GM12878 (cell line): ENCODE results near the gene TTLL11. TPM values are rescaled to one million over a fixed set of nuclear protein-coding genes. Genes with fewer than 3 reads are reported as not detected.

ENCODE experiments used
- ATAC-seq: fragments of 200-7000 bp; cut with Tn5 transposase; 3 replicates; pipeline ENCODE4 v1.9.1; 2020; ENCODE audit warnings: mild to moderate bottlenecking, moderate library complexity
- BruUV-seq: library from RNA; stranded (reverse); fragments of 400-500 nt; replicated peaks from 2 replicates; lab custom pipeline; 2021; lab: Mats Ljungman, UMichigan
- CTCF ChIA-PET: fragments of 300-600 bp; sonication (Branson Sonifier 250); formaldehyde crosslinking; extraction: SDS; loops from one replicate; lab custom pipeline; 2021; ENCODE audit warnings: inconsistent platforms; lab: Yijun Ruan, JAX
- POLR2A ChIA-PET: fragments of 350-600 bp; formaldehyde crosslinking; extraction: SDS; loops from one replicate; lab custom pipeline; 2021; ENCODE audit warnings: inconsistent platforms; lab: Charles Lee
- RAD21 ChIA-PET: fragments of 300-600 bp; sonication (Branson Sonifier 250); formaldehyde crosslinking; loops from one replicate; lab custom pipeline; 2023; ENCODE audit warnings: antibody characterized with exemption; ENCODE audit not compliant: unreplicated experiment; lab: Charles Lee
- SMC1A ChIA-PET: fragments of 300-600 bp; sonication (Branson Sonifier 250); formaldehyde crosslinking; loops from one replicate; lab custom pipeline; 2023; ENCODE audit not compliant: unreplicated experiment, uncharacterized antibody; lab: Charles Lee
- DNase-seq: peaks from one replicate; pipeline ENCODE4 v3.0.0-alpha.2; 2011; ENCODE audit warnings: low read depth, low spot score
- FAIRE-seq: peaks from 3 replicates; lab custom pipeline; 2011; peaks lifted over from hg19 to GRCh38; lab: Jason Lieb, UNC
- H2AFZ ChIP-seq: 2 replicates; pipeline ENCODE4 v1.6.0; 2011; ENCODE audit warnings: low read depth, low read length, control low read depth; ENCODE audit not compliant: control insufficient read depth
- H3K27ac ChIP-seq: 2 replicates; pipeline ENCODE4 v1.5.1; 2011; ENCODE audit warnings: control low read depth; ENCODE audit not compliant: control insufficient read depth, insufficient read depth
- H3K27me3 ChIP-seq, 2 experiments: replicated peaks in 1 of 2; 2 replicates each; pipeline versions ENCODE4 v1.6.0 to v1.6.1; 2011; ENCODE audit warnings: low read length in 1 of 2; ENCODE audit not compliant: control insufficient read depth in 2 of 2, insufficient read depth in 2 of 2
- H3K36me3 ChIP-seq, 2 experiments: 2 replicates each; pipeline ENCODE4 v1.5.1; 2011; ENCODE audit warnings: low read length in 1 of 2; ENCODE audit not compliant: control insufficient read depth in 2 of 2, insufficient read depth in 2 of 2
- H3K4me1 ChIP-seq: 2 replicates; pipeline ENCODE4 v1.6.1; 2011; ENCODE audit warnings: mild to moderate bottlenecking, low read length, moderate library complexity, mixed read lengths; ENCODE audit not compliant: control insufficient read depth, insufficient read depth
- H3K4me2 ChIP-seq: 2 replicates; pipeline ENCODE4 v1.6.0; 2011; ENCODE audit warnings: control low read depth; ENCODE audit not compliant: control insufficient read depth, insufficient read depth
- H3K4me3 ChIP-seq: fragments of 200-600 bp; sonication (generic); 2 replicates; pipeline ENCODE4 v1.5.1; 2016
- H3K79me2 ChIP-seq: 2 replicates; pipeline ENCODE4 v1.6.0; 2011; ENCODE audit warnings: low read length; ENCODE audit not compliant: control insufficient read depth, insufficient read depth
- H3K9ac ChIP-seq: 2 replicates; pipeline ENCODE4 v1.8.0; 2011; ENCODE audit warnings: low read length, control low read depth, mixed read lengths; ENCODE audit not compliant: control insufficient read depth, insufficient read depth
- H3K9me3 ChIP-seq: replicated peaks from 3 replicates; pipeline ENCODE4 v1.5.1; 2011; ENCODE audit warnings: mild to moderate bottlenecking, low read length; ENCODE audit not compliant: control insufficient read depth, insufficient read depth
- H4K20me1 ChIP-seq: 2 replicates; pipeline ENCODE4 v1.6.0; 2011; ENCODE audit not compliant: control insufficient read depth, insufficient read depth
- ATF7 ChIP-seq: fragments of 450-650 bp; IDR thresholded peaks from 2 replicates; pipeline ENCODE4 v1.6.1; 2016; ENCODE audit warnings: low read depth, mild to moderate bottlenecking
- BMI1 ChIP-seq: fragments of 450-650 bp; IDR thresholded peaks from 2 replicates; pipeline ENCODE4 v1.6.1; 2016; ENCODE audit warnings: mild to moderate bottlenecking, moderate library complexity, borderline replicate concordance
- CBFB ChIP-seq: IDR thresholded peaks from 2 replicates; pipeline ENCODE4 v1.6.1; 2016; ENCODE audit warnings: antibody characterized with exemption, low read depth
- CHD2 ChIP-seq: IDR thresholded peaks from 2 replicates; pipeline ENCODE4 v1.6.1; 2011; ENCODE audit warnings: low read depth, low read length, improper control_type of control experiment, borderline replicate concordance
- DPF2 ChIP-seq: fragments of 450-650 bp; IDR thresholded peaks from 2 replicates; pipeline ENCODE4 v1.6.1; 2017; ENCODE audit warnings: mild to moderate bottlenecking
- EP300 ChIP-seq, 2 experiments: fragments of 150-350 bp in 1 of 2; IDR thresholded peaks; 2 replicates each; pipeline ENCODE4 v1.6.1; 2011 to 2012; ENCODE audit warnings: low read depth in 2 of 2, low read length in 2 of 2, borderline replicate concordance in 1 of 2, improper control_type of control experiment in 1 of 2, inconsistent platforms in 1 of 2; ENCODE audit not compliant: control insufficient read depth in 1 of 2
- MTA3 ChIP-seq: IDR thresholded peaks from 2 replicates; pipeline ENCODE4 v1.6.1; 2012; ENCODE audit warnings: low read length, inconsistent platforms, borderline replicate concordance
- MXI1 ChIP-seq: fragments of 150-350 bp; IDR thresholded peaks from 2 replicates; pipeline ENCODE4 v1.6.1; 2011; ENCODE audit warnings: low read depth, mild to moderate bottlenecking, inconsistent platforms, low read length, improper control_type of control experiment
- NFXL1 ChIP-seq: fragments of 450-650 bp; IDR thresholded peaks from 2 replicates; pipeline ENCODE4 v1.6.1; 2017; ENCODE audit warnings: antibody characterized with exemption, mild to moderate bottlenecking, borderline replicate concordance
- RB1 ChIP-seq: fragments of 450-650 bp; formaldehyde crosslinking; IDR thresholded peaks from 2 replicates; pipeline ENCODE4 v1.6.1; 2017; ENCODE audit warnings: mild to moderate bottlenecking, borderline replicate concordance
- RBBP5 ChIP-seq: fragments of 200-600 bp; sonication (generic); conservative IDR thresholded peaks from 2 replicates; pipeline ENCODE4 v1.6.1; 2016
- SPI1 ChIP-seq: IDR thresholded peaks from 2 replicates; pipeline ENCODE4 v1.6.1; 2011; ENCODE audit warnings: low read depth, mild to moderate bottlenecking, low read length, moderate library complexity, borderline replicate concordance; ENCODE audit not compliant: insufficient read depth
- WRNIP1 ChIP-seq: IDR thresholded peaks from 2 replicates; pipeline ENCODE4 v1.6.1; 2011; ENCODE audit warnings: low read depth, low read length, improper control_type of control experiment, borderline replicate concordance
- ZSCAN29 ChIP-seq: fragments of 450-650 bp; IDR thresholded peaks from 2 replicates; pipeline ENCODE4 v1.6.1; 2017; ENCODE audit warnings: mild to moderate bottlenecking, moderate library complexity
- WGBS: methylation state at CpG from one replicate; pipeline ENCODE4 v1.1.6; 2016; ENCODE audit warnings: low lambda C conversion rate; ENCODE audit not compliant: insufficient replicate concordance, insufficient coverage; ENCODE audit errors: missing lambda C conversion rate; 5-methylcytosine and 5-hydroxymethylcytosine counted together
- in situ Hi-C: fragments of 300-500 bp; cut with MboI; formaldehyde crosslinking; loops from 9 replicates; pipeline ENCODE4 v1.14.3; 2018; ENCODE audit warnings: mixed read lengths
- intact Hi-C: fragments of 100-400 bp; cut with micrococcal nuclease; formaldehyde crosslinking; loops from one replicate; pipeline ENCODE4 v1.14.2; 2022; ENCODE audit not compliant: unreplicated experiment
- polyA plus RNA-seq, 11 experiments: library from polyadenylated mRNA; depleted of rRNA in 4 of 11; unstranded in 6 of 11; stranded (reverse) in 5 of 11; fragments of >200 nt; fragmentation: Nextera tagmentation in 4 of 11; fragmentation: Illumina TruSeq in 1 of 11; extraction: Ambion mirVana in 4 of 11; extraction: Trizol in 1 of 11; gene quantifications; 1 replicate in 1 of 11; 2 replicates in 10 of 11; pipeline versions ENCODE4 v1.2.1 to v1.2.3, GENCODE V29; 2011 to 2016; ENCODE audit warnings: inconsistent platforms in 2 of 11, missing spikeins in 2 of 11, low read depth in 1 of 11
- total RNA-seq, 4 experiments: library from RNA; depleted of rRNA in 3 of 4; stranded (reverse); fragments of >200 nt in 3 of 4; fragmentation: Illumina TruSeq in 1 of 4; extraction: Trizol in 1 of 4; gene quantifications; 2 replicates each; pipeline versions ENCODE4 v1.2.1 to v1.2.3, GENCODE V29; 2013 to 2021
- TF ChIP-seq, protein P1 (sequence below): IDR thresholded peaks from 2 replicates; pipeline ENCODE4 v1.6.1; 2011; ENCODE audit warnings: borderline replicate concordance, low read depth, mild to moderate bottlenecking, moderate library complexity, mixed read lengths, low read length; ENCODE audit not compliant: insufficient read depth; ENCODE audit errors: extremely low read length

Gene TTLL11
- total and polyA plus RNA-seq, 10 of the 15 experiments (the other 5 are each of a cell fraction or from before 2014, with no cell fraction given) = 1.2 to 3.7 (median 2.9) TPM

DNA sequence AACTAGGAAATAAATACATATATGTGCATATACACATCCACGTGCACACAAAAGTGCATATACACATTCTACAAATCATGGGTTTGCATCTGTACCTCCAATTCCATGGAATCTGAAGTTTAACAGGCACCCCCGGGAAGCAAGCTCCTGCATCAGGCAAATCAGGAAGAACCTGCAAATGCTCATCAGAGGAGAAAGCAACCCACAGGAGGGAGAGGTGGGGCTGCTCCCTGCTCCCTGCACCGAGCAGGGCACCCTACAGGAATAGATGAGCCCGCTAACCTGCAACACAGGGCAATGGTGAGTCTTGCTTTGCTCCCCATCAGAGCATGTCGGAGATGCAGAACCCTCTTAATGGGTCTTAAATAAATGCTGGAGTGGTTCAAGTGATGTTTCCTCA is 290.4 kb downstream of the TTLL11 start (continued):
- TF ChIP-seq NFXL1 = no peak
- TF ChIP-seq CBFB = no peak

DNA sequence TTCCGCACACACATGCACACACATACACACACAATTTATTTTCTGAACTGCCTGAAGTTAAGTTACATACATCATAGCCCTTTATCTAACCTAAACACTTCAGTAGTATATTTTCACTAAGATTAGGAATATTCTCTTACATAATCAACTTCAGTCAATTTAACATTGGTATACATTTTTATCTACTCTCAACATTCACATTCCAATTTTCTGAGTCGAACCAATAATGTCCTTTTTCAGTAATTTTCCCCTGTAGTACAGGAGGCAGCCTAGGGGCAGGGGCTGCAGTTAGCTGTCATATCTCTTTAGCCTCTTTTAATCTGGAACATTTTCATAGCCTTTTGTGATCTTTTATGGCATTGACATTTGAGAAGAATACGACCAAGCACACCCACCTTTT is 291.5 kb downstream of the TTLL11 start:
- no peaks in the 10 kb centered on the region for H3K36me3 ChIP-seq
- no TSS peak for BruUV-seq
- H3K79me2 ChIP-seq = no peaks in the 10 kb centered on the region
- FAIRE-seq = no peak
- no peak overlapping the region for H3K27ac ChIP-seq
- ChIA-PET SMC1A (no interaction called here), RAD21 (no interaction called here), CTCF (no interaction called here), POLR2A (no interaction called here)
- H4K20me1 ChIP-seq = no peaks in the 10 kb centered on the region
- H3K4me1 ChIP-seq = no peaks in the 10 kb centered on the region
- no peak overlapping the region for H3K4me2 ChIP-seq
- WGBS = 3% methylated on average over 3 of the region's 3 CpGs
- in situ Hi-C loops (no loop called here), intact Hi-C loops (no loop called here)
- H3K9ac ChIP-seq = no peak overlapping the region
- no peak overlapping the region for H2AFZ ChIP-seq
- DNase-seq = no peak
- H3K27me3 ChIP-seq = no peaks in the 10 kb centered on the region
- no peak overlapping the region for H3K4me3 ChIP-seq
- H3K9me3 ChIP-seq = no peaks in the 10 kb centered on the region
- ATAC-seq = no peak
- no peak for TF ChIP-seq MXI1
- no peak for TF ChIP-seq RB1
- no peak for TF ChIP-seq EP300 (IDR thresholded peaks at IDR 0.05; ENCODE audit: borderline replicate concordance in 1 of 2, control insufficient read depth in 1 of 2, low read depth in 2 of 2, low read length in 2 of 2)
- no peak for TF ChIP-seq ZSCAN29
- TF ChIP-seq MTA3 = no peak
- no peak for TF ChIP-seq DPF2
- no peak for TF ChIP-seq WRNIP1
- no peak for TF ChIP-seq SPI1
- TF ChIP-seq ATF7 = no peak
- TF ChIP-seq RBBP5 = no peak
- TF ChIP-seq, protein P1, sequence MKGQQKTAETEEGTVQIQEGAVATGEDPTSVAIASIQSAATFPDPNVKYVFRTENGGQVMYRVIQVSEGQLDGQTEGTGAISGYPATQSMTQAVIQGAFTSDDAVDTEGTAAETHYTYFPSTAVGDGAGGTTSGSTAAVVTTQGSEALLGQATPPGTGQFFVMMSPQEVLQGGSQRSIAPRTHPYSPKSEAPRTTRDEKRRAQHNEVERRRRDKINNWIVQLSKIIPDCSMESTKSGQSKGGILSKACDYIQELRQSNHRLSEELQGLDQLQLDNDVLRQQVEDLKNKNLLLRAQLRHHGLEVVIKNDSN = no peak
- no peak for TF ChIP-seq CHD2
- TF ChIP-seq BMI1 = no peak
